ENCODE data around the gene TECPR2. TPM values are rescaled to one million over a fixed set of nuclear protein-coding genes. Genes with fewer than 3 reads are reported as not detected.

TECPR2 gene
- total RNA-seq, 2 experiments from 2014 or later = 6.2 to 7.0 TPM

DNA sequence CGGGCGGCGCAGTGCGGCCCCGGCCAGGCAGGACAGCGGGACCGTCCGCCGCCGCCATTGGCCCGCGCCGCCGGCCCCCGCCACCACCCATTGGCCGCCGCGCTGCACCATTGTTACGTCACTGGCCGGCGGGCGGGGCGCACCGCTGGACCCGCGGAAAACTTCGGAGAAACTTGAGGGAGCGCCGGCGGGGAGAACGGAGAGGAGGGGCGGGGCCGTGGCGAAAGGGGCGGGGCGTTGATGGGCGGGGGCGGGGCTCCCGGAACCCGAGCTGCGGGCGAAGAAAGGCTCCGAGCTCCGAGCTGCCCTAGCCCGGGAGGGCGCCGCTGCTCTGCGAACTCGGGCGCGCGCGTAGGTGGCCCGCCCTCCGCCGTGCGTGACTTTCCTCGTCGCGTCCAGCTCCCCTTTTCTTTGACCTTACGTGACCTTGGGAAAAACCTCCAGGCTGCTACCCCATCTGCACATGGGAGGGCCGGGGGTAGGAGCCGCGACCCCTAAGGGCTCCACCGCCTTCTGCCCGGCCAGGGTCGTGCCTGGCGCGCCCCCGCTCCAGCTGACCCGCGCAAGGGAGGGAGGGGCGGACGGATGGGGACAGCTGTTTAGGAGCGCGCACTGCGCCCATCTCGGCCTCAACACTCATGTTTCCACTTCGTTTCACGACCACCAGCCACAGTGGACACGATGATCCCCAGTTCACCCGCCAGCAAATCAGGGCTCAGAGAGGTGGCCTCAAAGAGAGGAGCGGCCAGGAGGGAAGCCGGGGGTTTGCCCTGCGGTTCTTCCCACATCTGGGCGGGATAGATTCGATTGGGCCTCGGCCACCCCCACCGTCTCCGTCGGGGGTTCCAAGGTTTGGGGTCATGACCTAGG is 147.2 kb downstream of the TECPR2 start, which contains the start of gene ANKRD9:
TSS of gene ANKRD9 (minus strand) at position 31 of the 870 bp plus-strand sequence. CDS start 1,887 bp downstream, outside the sequence.
- H3K9me3 Mint-ChIP-seq = no peaks in the 10 kb centered on the region
- H3K36me3 Mint-ChIP-seq = peaks cover 4% of the 10 kb centered on the region
- peak within 1 kb of the TSS; percentile 78 for H3K4me3 Mint-ChIP-seq
- no peaks in the 10 kb centered on the region for H3K27me3 Mint-ChIP-seq
- H3K4me1 Mint-ChIP-seq (ENCODE audit: low read depth) = peaks cover 10% of the 10 kb centered on the region
- DNase-seq = peak; percentile 94
- ChIA-PET CTCF (interaction anchor here (0.9 to 2.3 kb wide), 2 partner anchors 14 to 71 kb away, joined by 4 to 18 read pairs; no protein-coding TSS in a partner anchor), POLR2A (interaction anchor here (0.7 to 0.8 kb wide), 3 partner anchors 8 to 823 kb away, joined by 3 to 4 read pairs (median 3); no protein-coding TSS in a partner anchor)
- peak within 1 kb of the TSS; percentile 54 for H3K27ac Mint-ChIP-seq
- intact Hi-C loops (cut with micrococcal nuclease) = loop anchor here (1.0 to 10.0 kb wide), 2 partner anchors 145 to 192 kb away; partner anchors contain the start of genes CINP and TECPR2

- Mint-ChIP-seq H3K36me3 (peaks cover 4% of the 10 kb centered on the region), H3K27me3 (no peaks in the 10 kb centered on the region), H3K9me3 (no peaks in the 10 kb centered on the region), H3K4me1 (ENCODE audit: low read depth) (peaks cover 10% of the 10 kb centered on the region), H3K27ac (peak overlapping the region; percentile 18), H3K4me3 (peak overlapping the region; percentile 78)
- POLR2A ChIA-PET = interaction anchor here (0.7 to 0.9 kb wide), 2 partner anchors 13 to 822 kb away, joined by 3 read pairs; no protein-coding TSS in a partner anchor
- DNase-seq = peak; percentile 41
- CTCF ChIA-PET = interaction anchor here (2.3 kb wide), 1 partner anchor 13 kb away, joined by 18 read pairs; no protein-coding TSS in a partner anchor
- intact Hi-C loops (cut with micrococcal nuclease) = no loop called here
Observed at GRCh38 chr14:102510616-102511520, 148.1 kb downstream of the TECPR2 start.

- H3K4me1 Mint-ChIP-seq (ENCODE audit: low read depth) = peaks cover 13% of the 10 kb centered on the region
- ChIA-PET POLR2A (interaction anchor here (0.9 kb wide), 1 partner anchor 12 kb away, joined by 3 read pairs; no protein-coding TSS in a partner anchor), CTCF (interaction anchor here (2.3 kb wide), 1 partner anchor 13 kb away, joined by 18 read pairs; no protein-coding TSS in a partner anchor)
- peaks cover 3% of the 10 kb centered on the region for H3K27me3 Mint-ChIP-seq
- intact Hi-C loops (cut with micrococcal nuclease) = no loop called here
- H3K27ac Mint-ChIP-seq = no peak overlapping the region
- no peak for DNase-seq
- no peaks in the 10 kb centered on the region for H3K9me3 Mint-ChIP-seq
- H3K36me3 Mint-ChIP-seq = peaks cover 2% of the 10 kb centered on the region
- no peak overlapping the region for H3K4me3 Mint-ChIP-seq
Observed at GRCh38 chr14:102511538-102511937, 148.8 kb downstream of the TECPR2 start.

DNA sequence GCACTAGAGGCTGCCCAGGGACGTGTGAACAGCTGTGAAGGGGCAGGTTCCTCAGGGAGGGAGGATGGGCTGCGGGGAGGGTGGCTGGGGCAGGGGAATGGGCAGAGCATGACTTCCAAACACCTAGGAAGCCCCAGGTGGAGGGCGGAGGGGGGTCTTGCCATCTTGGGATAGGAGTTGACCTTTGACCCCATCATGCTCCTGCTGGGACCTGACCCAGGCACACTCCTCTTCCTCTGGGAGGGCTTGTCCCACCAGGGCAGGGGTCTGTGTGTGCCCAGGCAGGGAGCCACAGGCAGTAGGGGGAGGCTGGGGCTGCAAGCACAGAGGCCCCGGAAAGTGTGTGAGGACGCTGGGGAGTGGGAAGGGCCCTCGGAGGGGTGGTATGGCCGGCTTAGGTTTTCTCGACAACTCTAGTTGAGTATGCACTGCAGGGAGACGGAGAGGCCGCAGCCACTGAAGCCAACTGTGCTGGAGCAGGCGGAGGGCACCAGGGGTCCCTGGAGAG is 150.1 kb downstream of the TECPR2 start:
- ChIA-PET CTCF (interaction anchor here (0.9 kb wide), 1 partner anchor 75 kb away, joined by 4 read pairs; no protein-coding TSS in a partner anchor), POLR2A (no interaction called here)
- DNase-seq = no peak
- H3K4me1 Mint-ChIP-seq (ENCODE audit: low read depth) = peaks cover 13% of the 10 kb centered on the region
- H3K4me3 Mint-ChIP-seq = no peak overlapping the region
- H3K27ac Mint-ChIP-seq = no peak overlapping the region
- no peaks in the 10 kb centered on the region for H3K36me3 Mint-ChIP-seq
- H3K9me3 Mint-ChIP-seq = no peaks in the 10 kb centered on the region
- intact Hi-C loops (cut with micrococcal nuclease) = no loop called here
- H3K27me3 Mint-ChIP-seq = peaks cover 7% of the 10 kb centered on the region

DNA sequence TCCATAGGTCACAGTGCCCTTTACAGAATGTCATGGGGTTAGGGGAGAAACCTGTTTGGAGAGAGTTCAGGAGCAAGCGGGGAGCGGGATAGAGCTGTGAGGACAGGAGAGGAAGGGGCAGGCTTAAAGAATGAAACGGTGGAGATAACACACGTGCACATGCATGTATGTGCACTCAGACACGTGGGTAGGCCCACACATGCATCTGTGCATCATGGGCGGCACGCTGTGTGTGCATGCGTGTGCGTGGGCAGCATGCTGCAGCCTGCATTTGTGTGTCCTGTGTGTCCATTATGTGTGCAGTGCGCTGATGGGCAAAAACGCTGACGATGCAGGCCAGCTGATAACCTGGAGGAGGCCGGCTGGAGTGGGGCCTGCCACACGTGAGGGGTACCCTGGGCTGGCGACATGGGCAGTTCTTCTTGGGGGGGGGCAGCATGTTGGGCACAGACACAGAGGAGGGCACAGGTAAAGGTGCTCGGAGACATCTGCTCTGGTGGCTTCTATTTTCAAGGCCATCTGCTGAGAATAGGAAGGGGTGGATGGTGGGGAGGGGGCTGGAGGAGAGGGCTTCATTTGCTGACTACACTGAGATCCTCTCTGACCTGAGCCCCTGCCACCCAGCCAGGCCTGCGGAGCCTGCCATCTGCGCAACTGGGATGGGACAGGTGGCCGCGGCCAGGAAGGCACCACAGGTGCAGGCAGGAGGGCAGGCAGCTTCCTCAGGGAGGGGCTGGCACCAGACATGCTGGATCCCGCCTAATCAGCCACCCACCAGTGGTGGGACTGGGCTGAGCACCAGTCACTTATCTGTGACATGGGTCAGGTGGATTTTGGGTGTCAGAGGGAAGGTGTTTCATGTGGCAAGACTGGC is 151.4 kb downstream of the TECPR2 start:
- Mint-ChIP-seq H3K9me3 (no peaks in the 10 kb centered on the region), H3K27me3 (peaks cover 7% of the 10 kb centered on the region), H3K36me3 (no peaks in the 10 kb centered on the region), H3K4me3 (no peak overlapping the region), H3K4me1 (ENCODE audit: low read depth) (peaks cover 13% of the 10 kb centered on the region), H3K27ac (no peak overlapping the region)
- no peak for DNase-seq
- intact Hi-C loops (cut with micrococcal nuclease) = no loop called here
- ChIA-PET CTCF (interaction anchor here (3.1 to 3.3 kb wide), 2 partner anchors 10 to 77 kb away, joined by 15 to 74 read pairs; no protein-coding TSS in a partner anchor), POLR2A (no interaction called here)

GRCh38 chr14:102514987-102515733 is 152.4 kb downstream of the TECPR2 start:
- POLR2A ChIA-PET = no interaction called here
- H3K27ac Mint-ChIP-seq = no peak overlapping the region
- no peaks in the 10 kb centered on the region for H3K36me3 Mint-ChIP-seq
- H3K4me1 Mint-ChIP-seq (ENCODE audit: low read depth) = peaks cover 13% of the 10 kb centered on the region
- CTCF ChIA-PET = interaction anchor here (1.0 to 3.3 kb wide), 3 partner anchors 9 to 78 kb away, joined by 5 to 74 read pairs (median 15); no protein-coding TSS in a partner anchor
- no peak for DNase-seq
- intact Hi-C loops (cut with micrococcal nuclease) = no loop called here
- H3K9me3 Mint-ChIP-seq = no peaks in the 10 kb centered on the region
- H3K4me3 Mint-ChIP-seq = no peak overlapping the region
- H3K27me3 Mint-ChIP-seq = peaks cover 7% of the 10 kb centered on the region

DNA sequence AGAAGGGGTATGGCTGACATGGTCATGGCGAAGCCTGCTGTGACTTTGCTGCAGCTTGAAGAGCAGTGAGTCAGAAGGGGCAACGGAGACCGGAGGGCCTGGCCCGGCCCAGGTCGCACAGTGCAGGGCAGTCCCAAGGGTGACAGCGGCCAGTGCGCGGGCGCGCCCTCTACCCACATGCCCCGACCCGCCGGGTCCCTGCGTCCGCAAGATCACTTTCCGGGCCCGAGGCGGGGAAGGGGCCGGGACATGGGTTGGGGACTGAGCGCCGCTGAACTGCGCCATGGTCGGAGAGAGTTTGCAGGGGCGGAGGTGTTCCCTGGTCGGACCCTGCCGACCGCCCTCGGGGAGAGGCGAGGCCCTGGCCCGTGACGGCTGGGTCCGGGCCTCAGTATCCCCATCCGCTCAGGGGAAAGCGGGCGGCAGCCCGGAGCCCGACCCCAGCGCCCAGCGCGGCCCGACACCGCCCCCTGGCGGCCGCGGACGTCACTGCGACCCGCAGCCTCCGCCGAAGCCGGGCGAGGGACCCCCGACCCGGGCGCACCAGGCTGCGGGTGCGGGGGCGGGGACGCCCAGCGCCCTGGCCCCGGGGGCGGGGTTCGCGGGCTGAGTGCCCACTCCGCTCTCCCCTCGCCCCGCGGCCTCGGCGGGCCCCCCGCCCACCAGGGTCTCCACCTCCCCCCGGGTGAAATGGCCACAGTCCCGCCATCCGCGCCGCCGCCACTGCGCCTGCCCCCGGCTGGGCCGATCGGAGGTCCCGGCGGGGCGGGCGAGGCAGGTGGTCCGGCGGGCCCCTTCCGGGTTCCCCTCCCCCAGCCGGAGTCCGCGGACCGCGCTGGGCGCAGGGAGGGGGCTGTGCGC is 154.0 kb downstream of the TECPR2 start:
- H3K4me1 Mint-ChIP-seq (ENCODE audit: low read depth) = peaks cover 3% of the 10 kb centered on the region
- peak overlapping the region; percentile 69 for H3K4me3 Mint-ChIP-seq
- peaks cover 7% of the 10 kb centered on the region for H3K27me3 Mint-ChIP-seq
- DNase-seq = peak; percentile 70
- ChIA-PET CTCF (interaction anchor here (0.6 to 3.3 kb wide), 10 partner anchors 8 to 195 kb away, joined by 3 to 74 read pairs (median 4); no protein-coding TSS in a partner anchor), POLR2A (interaction anchor here (0.6 kb wide), 1 partner anchor 26 kb away, joined by 3 read pairs; no protein-coding TSS in a partner anchor)
- H3K9me3 Mint-ChIP-seq = no peaks in the 10 kb centered on the region
- intact Hi-C loops (cut with micrococcal nuclease) = loop anchor here (1.0 kb wide), 1 partner anchor 78 kb away; no protein-coding TSS in a partner anchor
- no peaks in the 10 kb centered on the region for H3K36me3 Mint-ChIP-seq
- no peak overlapping the region for H3K27ac Mint-ChIP-seq

DNA sequence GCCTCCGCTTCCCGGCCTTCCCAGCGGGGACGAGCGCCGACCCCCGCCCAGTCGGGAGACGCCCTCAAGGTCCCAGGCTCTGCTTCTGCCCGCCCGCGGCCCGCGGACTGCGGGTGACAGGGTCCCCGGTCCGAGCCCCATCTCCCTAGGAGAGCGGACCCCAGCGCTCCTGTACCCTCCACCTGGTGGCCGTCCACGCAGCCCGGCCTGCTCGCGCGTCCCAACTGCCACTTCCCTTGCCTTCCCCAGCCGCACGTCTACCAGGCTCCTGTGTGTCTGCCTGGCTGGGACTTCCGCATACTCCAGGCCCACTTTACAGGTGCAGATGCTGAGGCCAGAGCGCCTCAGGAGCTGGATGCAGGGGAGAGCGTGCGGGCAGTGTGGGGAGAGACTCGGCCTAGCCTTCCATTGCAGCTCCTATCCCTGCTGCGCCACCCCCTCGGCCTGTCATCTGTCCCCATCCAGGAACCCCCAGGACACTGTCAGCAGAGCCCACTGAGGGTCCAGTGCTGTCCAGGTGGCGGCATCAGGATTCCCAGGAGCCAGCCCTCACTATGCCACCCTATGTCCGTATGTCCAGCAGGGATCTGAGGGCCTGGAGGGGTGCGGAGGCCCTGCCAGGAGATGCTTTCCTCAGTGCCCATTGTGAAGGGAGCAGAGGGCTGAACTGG is 154.8 kb downstream of the TECPR2 start:
- H3K27ac Mint-ChIP-seq = no peak overlapping the region
- no peaks in the 10 kb centered on the region for H3K9me3 Mint-ChIP-seq
- peaks cover 3% of the 10 kb centered on the region for H3K4me1 Mint-ChIP-seq (ENCODE audit: low read depth)
- H3K27me3 Mint-ChIP-seq = peaks cover 7% of the 10 kb centered on the region
- H3K4me3 Mint-ChIP-seq = peak overlapping the region; percentile 65
- POLR2A ChIA-PET = interaction anchor here (1.0 kb wide), 1 partner anchor 8 kb away, joined by 3 read pairs; the partner anchor contains the start of gene ANKRD9
- H3K36me3 Mint-ChIP-seq = no peaks in the 10 kb centered on the region
- DNase-seq = no peak
- intact Hi-C loops (cut with micrococcal nuclease) = no loop called here
- CTCF ChIA-PET = interaction anchor here (0.7 to 1.5 kb wide), 6 partner anchors 12 to 588 kb away, joined by 3 to 12 read pairs (median 4); no protein-coding TSS in a partner anchor

DNA sequence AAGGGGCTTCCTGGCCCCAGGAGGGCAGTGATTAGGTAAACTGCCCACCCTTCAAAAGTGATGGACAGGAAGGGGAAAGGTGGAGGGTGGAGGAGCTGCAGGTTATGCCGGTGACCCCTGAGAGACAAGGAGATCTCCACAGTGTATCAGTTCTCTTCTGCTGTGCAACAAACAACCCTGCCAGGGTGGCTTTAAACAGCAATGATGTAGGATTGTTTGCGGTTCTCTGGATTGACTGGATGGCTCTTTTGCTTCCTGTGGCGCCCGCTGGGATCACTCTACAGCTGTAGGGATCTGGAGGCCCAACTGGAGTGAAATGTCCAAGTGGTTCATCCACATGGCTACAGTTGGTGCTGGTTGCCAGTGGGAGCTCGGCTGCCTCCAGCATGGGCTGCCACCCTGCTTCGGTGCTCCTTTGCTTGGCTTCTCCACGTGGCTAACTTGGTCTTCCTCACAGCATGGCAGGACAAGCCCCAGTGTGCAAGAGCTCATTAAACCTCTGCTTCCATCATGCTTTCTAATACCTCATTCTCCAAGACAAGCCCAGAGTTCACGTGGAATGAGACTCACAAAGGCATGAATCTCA is 155.4 kb downstream of the TECPR2 start:
- ChIA-PET CTCF (interaction anchor here (0.5 to 1.5 kb wide), 6 partner anchors 11 to 587 kb away, joined by 3 to 12 read pairs (median 4); no protein-coding TSS in a partner anchor), POLR2A (interaction anchor here (1.0 kb wide), 1 partner anchor 8 kb away, joined by 3 read pairs; the partner anchor contains the start of gene ANKRD9)
- intact Hi-C loops (cut with micrococcal nuclease) = no loop called here
- Mint-ChIP-seq H3K4me3 (peak overlapping the region; percentile 17), H3K27me3 (peaks cover 7% of the 10 kb centered on the region), H3K9me3 (no peaks in the 10 kb centered on the region), H3K4me1 (ENCODE audit: low read depth) (peaks cover 6% of the 10 kb centered on the region), H3K27ac (no peak overlapping the region), H3K36me3 (no peaks in the 10 kb centered on the region)
- DNase-seq = no peak
